HEK293 (cell line): ENCODE data around the gene BORCS8.
A peak's percentile ranks its signal among the peaks of the same experiment; 100 is the strongest.

Experiments
- CTCF ChIA-PET: fragments of 350-600 bp; formaldehyde crosslinking; extraction: SDS; loops from one replicate; lab custom pipeline; 2021; ENCODE audit warnings: antibody characterized with exemption; lab: Yijun Ruan, JAX
- POLR2A ChIA-PET: fragments of 300-600 bp; formaldehyde crosslinking; extraction: SDS; loops from one replicate; lab custom pipeline; 2020; ENCODE audit warnings: antibody characterized with exemption, inconsistent platforms; lab: Yijun Ruan, JAX
- H3K27ac ChIP-seq: fragments of 200-500 bp; sonication (Bioruptor generic); 2 replicates; pipeline ENCODE4 v1.5.1; 2014; ENCODE audit warnings: low read depth, low read length, control low read depth, inconsistent platforms; ENCODE audit errors: extremely low read depth
- H3K36me3 ChIP-seq, 2 experiments: fragments of 200-500 bp in 1 of 2; sonication (Bioruptor generic) in 1 of 2; 1 replicate in 1 of 2; 2 replicates in 1 of 2; pipeline ENCODE4 v1.5.1; 2014 to 2017; ENCODE audit warnings: inconsistent platforms in 2 of 2, low read length in 2 of 2; ENCODE audit not compliant: control insufficient read depth in 2 of 2, insufficient read depth in 1 of 2
- H3K4me1 ChIP-seq: fragments of 200-500 bp; sonication (Bioruptor generic); 2 replicates; pipeline ENCODE4 v1.5.1; 2014; ENCODE audit warnings: mild to moderate bottlenecking, low read length, inconsistent platforms; ENCODE audit not compliant: control insufficient read depth, insufficient read depth
- H3K4me3 ChIP-seq: 2 replicates; pipeline ENCODE4 v1.5.1; 2011; ENCODE audit warnings: low read depth, mild to moderate bottlenecking, control low read depth, low read length, moderate library complexity
- H3K9me3 ChIP-seq: fragments of 200-500 bp; sonication (Bioruptor generic); 2 replicates; pipeline ENCODE4 v1.5.1; 2014; ENCODE audit warnings: low read depth, low read length, inconsistent platforms; ENCODE audit not compliant: control insufficient read depth, insufficient read depth
- CTCF ChIP-seq: fragments of 450-650 bp; formaldehyde crosslinking; IDR thresholded peaks from 2 replicates; pipeline ENCODE4 v1.5.1; 2016; ENCODE audit warnings: missing biosample characterization, missing genetic modification characterization
- KLF1 ChIP-seq: fragments of 450-650 bp; formaldehyde crosslinking; IDR thresholded peaks from 2 replicates; pipeline ENCODE4 v1.5.1; 2016; ENCODE audit warnings: missing biosample characterization, missing genetic modification characterization
- OVOL3 ChIP-seq: fragments of 450-650 bp; formaldehyde crosslinking; IDR thresholded peaks from 2 replicates; pipeline ENCODE4 v1.5.1; 2016; ENCODE audit warnings: missing biosample characterization, missing genetic modification characterization
- SP7 ChIP-seq: fragments of 450-650 bp; formaldehyde crosslinking; IDR thresholded peaks from 2 replicates; pipeline ENCODE4 v1.5.1; 2016; ENCODE audit warnings: missing biosample characterization, missing genetic modification characterization
- ZBTB1 ChIP-seq: fragments of 450-650 bp; formaldehyde crosslinking; IDR thresholded peaks from 2 replicates; pipeline ENCODE4 v1.5.1; 2016; ENCODE audit warnings: missing biosample characterization, missing genetic modification characterization
- ZEB2 ChIP-seq: fragments of 450-650 bp; formaldehyde crosslinking; IDR thresholded peaks from 2 replicates; pipeline ENCODE4 v1.5.1; 2016; ENCODE audit warnings: missing biosample characterization, missing genetic modification characterization
- ZNF335 ChIP-seq: fragments of 450-650 bp; formaldehyde crosslinking; conservative IDR thresholded peaks from 2 replicates; pipeline ENCODE4 v1.5.1; 2016; ENCODE audit warnings: missing biosample characterization, missing genetic modification characterization
- ZNF366 ChIP-seq: fragments of 450-650 bp; formaldehyde crosslinking; conservative IDR thresholded peaks from 2 replicates; pipeline ENCODE4 v1.5.1; 2016; ENCODE audit warnings: missing biosample characterization, missing genetic modification characterization
- ZNF416 ChIP-seq: fragments of 450-650 bp; formaldehyde crosslinking; IDR thresholded peaks from 2 replicates; pipeline ENCODE4 v1.5.1; 2016; ENCODE audit warnings: missing biosample characterization, missing genetic modification characterization
- ZNF544 ChIP-seq: fragments of 450-650 bp; formaldehyde crosslinking; IDR thresholded peaks from 2 replicates; pipeline ENCODE4 v1.5.0; 2017; ENCODE audit warnings: missing biosample characterization, missing genetic modification characterization
- ZNF629 ChIP-seq: fragments of 450-650 bp; formaldehyde crosslinking; IDR thresholded peaks from 2 replicates; pipeline ENCODE4 v1.5.1; 2017; ENCODE audit warnings: missing biosample characterization, missing genetic modification characterization
- ZNF843 ChIP-seq: fragments of 450-650 bp; formaldehyde crosslinking; IDR thresholded peaks from 2 replicates; pipeline ENCODE4 v1.5.1; 2016; ENCODE audit warnings: missing biosample characterization, missing genetic modification characterization
- ZSCAN30 ChIP-seq: fragments of 450-650 bp; IDR thresholded peaks from 2 replicates; pipeline ENCODE4 v1.5.1; 2018; ENCODE audit warnings: missing biosample characterization, mild to moderate bottlenecking, missing genetic modification characterization, moderate library complexity
- ZSCAN4 ChIP-seq: fragments of 450-650 bp; formaldehyde crosslinking; IDR thresholded peaks from 2 replicates; pipeline ENCODE4 v1.5.1; 2017; ENCODE audit warnings: missing biosample characterization, missing genetic modification characterization
- TF ChIP-seq, protein P1 (sequence below): fragments of 450-650 bp; formaldehyde crosslinking; IDR thresholded peaks from 2 replicates; pipeline ENCODE4 v1.5.1; 2016; ENCODE audit warnings: missing biosample characterization, missing genetic modification characterization
- TF ChIP-seq, protein P2 (sequence below): fragments of 450-650 bp; formaldehyde crosslinking; IDR thresholded peaks from 2 replicates; pipeline ENCODE4 v1.5.1; 2016; ENCODE audit warnings: missing biosample characterization, missing genetic modification characterization, borderline replicate concordance
- TF ChIP-seq, protein P3 (sequence below): fragments of 450-650 bp; formaldehyde crosslinking; IDR thresholded peaks from 2 replicates; pipeline ENCODE4 v1.5.1; 2016; ENCODE audit warnings: missing biosample characterization, missing genetic modification characterization

BORCS8 gene

DNA sequence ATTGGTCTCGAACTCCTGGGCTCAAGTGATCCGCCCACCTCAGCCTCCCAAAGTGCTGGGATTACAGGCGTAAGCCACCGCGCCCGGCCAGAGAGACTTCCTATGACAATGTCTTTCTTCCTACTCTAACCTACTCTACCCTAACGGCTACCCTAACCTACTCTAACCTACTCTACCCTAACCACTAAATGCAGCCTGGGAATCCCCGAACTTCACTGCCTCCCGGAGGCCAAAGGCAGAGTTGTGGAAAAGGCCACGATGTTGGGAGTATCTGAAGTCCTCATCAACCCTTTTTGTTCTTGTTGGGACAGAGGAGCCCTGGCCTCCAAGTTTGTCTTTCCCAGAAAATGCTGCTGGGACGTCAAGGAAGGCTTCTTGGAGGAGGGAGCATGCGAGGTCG lies 12.2 kb upstream of the BORCS8 start:
- ChIA-PET POLR2A (interaction anchor here (0.9 kb wide), 1 partner anchor 13 kb away, joined by 3 read pairs; the partner anchor contains the start of gene BORCS8), CTCF (interaction anchor here (0.7 kb wide), 1 partner anchor 1619 kb away, joined by 3 read pairs; no protein-coding TSS in a partner anchor)
- H3K36me3 ChIP-seq = peaks cover 4 to 22% of the 10 kb centered on the region in 2 experiments; a peak in 2 of 3 replicates
- H3K27ac ChIP-seq = no peak overlapping the region
- no peak overlapping the region for H3K4me3 ChIP-seq
- H3K9me3 ChIP-seq = no peaks in the 10 kb centered on the region
- TF ChIP-seq ZBTB1 (tag by site-specific recombination) = no peak
- TF ChIP-seq ZNF843 = no peak
- TF ChIP-seq, protein P1, sequence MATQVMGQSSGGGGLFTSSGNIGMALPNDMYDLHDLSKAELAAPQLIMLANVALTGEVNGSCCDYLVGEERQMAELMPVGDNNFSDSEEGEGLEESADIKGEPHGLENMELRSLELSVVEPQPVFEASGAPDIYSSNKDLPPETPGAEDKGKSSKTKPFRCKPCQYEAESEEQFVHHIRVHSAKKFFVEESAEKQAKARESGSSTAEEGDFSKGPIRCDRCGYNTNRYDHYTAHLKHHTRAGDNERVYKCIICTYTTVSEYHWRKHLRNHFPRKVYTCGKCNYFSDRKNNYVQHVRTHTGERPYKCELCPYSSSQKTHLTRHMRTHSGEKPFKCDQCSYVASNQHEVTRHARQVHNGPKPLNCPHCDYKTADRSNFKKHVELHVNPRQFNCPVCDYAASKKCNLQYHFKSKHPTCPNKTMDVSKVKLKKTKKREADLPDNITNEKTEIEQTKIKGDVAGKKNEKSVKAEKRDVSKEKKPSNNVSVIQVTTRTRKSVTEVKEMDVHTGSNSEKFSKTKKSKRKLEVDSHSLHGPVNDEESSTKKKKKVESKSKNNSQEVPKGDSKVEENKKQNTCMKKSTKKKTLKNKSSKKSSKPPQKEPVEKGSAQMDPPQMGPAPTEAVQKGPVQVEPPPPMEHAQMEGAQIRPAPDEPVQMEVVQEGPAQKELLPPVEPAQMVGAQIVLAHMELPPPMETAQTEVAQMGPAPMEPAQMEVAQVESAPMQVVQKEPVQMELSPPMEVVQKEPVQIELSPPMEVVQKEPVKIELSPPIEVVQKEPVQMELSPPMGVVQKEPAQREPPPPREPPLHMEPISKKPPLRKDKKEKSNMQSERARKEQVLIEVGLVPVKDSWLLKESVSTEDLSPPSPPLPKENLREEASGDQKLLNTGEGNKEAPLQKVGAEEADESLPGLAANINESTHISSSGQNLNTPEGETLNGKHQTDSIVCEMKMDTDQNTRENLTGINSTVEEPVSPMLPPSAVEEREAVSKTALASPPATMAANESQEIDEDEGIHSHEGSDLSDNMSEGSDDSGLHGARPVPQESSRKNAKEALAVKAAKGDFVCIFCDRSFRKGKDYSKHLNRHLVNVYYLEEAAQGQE (tag by site-specific recombination) = no peak
- TF ChIP-seq OVOL3 = no peak
- TF ChIP-seq ZNF366 (tag by site-specific recombination) = no peak
- TF ChIP-seq CTCF = no peak
- no peak for TF ChIP-seq ZNF335 (tag by site-specific recombination)
- no peak for TF ChIP-seq SP7 (tag by site-specific recombination)
- TF ChIP-seq KLF1 = no peak
- no peak for TF ChIP-seq ZNF629 (tag by site-specific recombination)
- H3K4me1 ChIP-seq = no peaks in the 10 kb centered on the region

DNA sequence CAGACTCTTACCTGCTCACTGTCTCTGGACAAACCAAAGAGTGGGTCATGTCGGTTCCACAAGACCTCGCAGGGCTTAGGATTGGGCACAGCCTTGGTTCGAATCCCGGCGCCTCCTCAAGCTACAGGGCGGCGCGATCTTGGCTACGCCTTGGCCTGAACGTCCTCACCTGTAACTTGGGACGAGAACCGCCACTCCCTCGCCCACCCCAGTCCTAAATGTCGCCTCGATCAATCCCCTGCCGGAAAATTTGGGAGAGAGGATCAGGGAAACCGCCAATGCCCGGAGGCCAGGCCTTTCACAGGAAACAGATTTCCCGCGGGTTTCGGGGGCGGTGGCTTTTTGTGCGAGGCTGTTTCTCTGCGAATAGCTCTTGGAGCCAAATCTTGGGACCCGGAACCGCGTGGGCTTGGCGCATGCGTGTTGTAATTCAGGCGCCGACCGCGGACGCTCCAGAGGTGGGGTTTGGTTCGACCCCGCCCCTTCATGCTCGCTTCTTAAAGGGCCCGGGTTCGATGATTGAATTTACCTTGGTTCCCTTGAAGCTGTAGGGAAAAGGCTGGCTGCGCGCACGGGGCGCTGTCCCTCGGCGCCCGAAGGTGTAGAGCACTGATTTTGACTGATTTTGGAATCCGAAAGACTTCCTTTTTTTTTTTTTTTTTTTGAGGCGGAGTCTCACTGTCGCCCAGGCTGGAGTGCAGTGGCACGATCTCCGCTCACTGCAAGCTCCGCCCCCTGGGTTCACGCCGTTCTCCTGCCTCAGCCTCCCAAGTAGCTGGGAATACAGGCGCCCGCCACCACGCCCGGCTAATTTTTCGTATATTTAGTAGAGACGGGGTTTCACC lies 11.3 kb upstream of the BORCS8 start, which contains the start of gene NR2C2AP:
TSS of gene NR2C2AP (minus strand) at position 403 of the 845 bp plus-strand sequence. CDS start at position 49, 354 bp downstream.
- peak within 1 kb of the TSS; percentile 62 for H3K27ac ChIP-seq
- peaks cover 4 to 31% of the 10 kb centered on the region in 2 experiments; a peak in 2 of 3 replicates for H3K36me3 ChIP-seq
- no peaks in the 10 kb centered on the region for H3K9me3 ChIP-seq
- CTCF ChIA-PET = interaction anchor here (0.6 to 1.1 kb wide), 5 partner anchors 8 to 1618 kb away, joined by 3 to 6 read pairs (median 3); no protein-coding TSS in a partner anchor
- H3K4me3 ChIP-seq = peak within 1 kb of the TSS; percentile 62
- H3K4me1 ChIP-seq = no peaks in the 10 kb centered on the region
- POLR2A ChIA-PET = interaction anchor here (0.6 to 3.5 kb wide), 9 partner anchors 10 to 835 kb away, joined by 3 to 60 read pairs (median 4); partner anchors contain the start of genes BORCS8, MEF2B and RFXANK
- TF ChIP-seq, protein P2, sequence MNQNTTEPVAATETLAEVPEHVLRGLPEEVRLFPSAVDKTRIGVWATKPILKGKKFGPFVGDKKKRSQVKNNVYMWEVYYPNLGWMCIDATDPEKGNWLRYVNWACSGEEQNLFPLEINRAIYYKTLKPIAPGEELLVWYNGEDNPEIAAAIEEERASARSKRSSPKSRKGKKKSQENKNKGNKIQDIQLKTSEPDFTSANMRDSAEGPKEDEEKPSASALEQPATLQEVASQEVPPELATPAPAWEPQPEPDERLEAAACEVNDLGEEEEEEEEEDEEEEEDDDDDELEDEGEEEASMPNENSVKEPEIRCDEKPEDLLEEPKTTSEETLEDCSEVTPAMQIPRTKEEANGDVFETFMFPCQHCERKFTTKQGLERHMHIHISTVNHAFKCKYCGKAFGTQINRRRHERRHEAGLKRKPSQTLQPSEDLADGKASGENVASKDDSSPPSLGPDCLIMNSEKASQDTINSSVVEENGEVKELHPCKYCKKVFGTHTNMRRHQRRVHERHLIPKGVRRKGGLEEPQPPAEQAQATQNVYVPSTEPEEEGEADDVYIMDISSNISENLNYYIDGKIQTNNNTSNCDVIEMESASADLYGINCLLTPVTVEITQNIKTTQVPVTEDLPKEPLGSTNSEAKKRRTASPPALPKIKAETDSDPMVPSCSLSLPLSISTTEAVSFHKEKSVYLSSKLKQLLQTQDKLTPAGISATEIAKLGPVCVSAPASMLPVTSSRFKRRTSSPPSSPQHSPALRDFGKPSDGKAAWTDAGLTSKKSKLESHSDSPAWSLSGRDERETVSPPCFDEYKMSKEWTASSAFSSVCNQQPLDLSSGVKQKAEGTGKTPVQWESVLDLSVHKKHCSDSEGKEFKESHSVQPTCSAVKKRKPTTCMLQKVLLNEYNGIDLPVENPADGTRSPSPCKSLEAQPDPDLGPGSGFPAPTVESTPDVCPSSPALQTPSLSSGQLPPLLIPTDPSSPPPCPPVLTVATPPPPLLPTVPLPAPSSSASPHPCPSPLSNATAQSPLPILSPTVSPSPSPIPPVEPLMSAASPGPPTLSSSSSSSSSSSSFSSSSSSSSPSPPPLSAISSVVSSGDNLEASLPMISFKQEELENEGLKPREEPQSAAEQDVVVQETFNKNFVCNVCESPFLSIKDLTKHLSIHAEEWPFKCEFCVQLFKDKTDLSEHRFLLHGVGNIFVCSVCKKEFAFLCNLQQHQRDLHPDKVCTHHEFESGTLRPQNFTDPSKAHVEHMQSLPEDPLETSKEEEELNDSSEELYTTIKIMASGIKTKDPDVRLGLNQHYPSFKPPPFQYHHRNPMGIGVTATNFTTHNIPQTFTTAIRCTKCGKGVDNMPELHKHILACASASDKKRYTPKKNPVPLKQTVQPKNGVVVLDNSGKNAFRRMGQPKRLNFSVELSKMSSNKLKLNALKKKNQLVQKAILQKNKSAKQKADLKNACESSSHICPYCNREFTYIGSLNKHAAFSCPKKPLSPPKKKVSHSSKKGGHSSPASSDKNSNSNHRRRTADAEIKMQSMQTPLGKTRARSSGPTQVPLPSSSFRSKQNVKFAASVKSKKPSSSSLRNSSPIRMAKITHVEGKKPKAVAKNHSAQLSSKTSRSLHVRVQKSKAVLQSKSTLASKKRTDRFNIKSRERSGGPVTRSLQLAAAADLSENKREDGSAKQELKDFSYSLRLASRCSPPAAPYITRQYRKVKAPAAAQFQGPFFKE (tag by site-specific recombination) = no peak
- TF ChIP-seq ZSCAN30 (tag by site-specific recombination) = no peak
- no peak for TF ChIP-seq ZNF544 (tag by site-specific recombination)
- peak; percentile 43; the same call in 1 of the 2 replicates for TF ChIP-seq ZEB2 (tag by site-specific recombination)
- TF ChIP-seq CTCF = no peak
- TF ChIP-seq ZNF416 (tag by site-specific recombination) = no peak
- no peak for TF ChIP-seq ZSCAN4 (tag by site-specific recombination)
- TF ChIP-seq, protein P3, sequence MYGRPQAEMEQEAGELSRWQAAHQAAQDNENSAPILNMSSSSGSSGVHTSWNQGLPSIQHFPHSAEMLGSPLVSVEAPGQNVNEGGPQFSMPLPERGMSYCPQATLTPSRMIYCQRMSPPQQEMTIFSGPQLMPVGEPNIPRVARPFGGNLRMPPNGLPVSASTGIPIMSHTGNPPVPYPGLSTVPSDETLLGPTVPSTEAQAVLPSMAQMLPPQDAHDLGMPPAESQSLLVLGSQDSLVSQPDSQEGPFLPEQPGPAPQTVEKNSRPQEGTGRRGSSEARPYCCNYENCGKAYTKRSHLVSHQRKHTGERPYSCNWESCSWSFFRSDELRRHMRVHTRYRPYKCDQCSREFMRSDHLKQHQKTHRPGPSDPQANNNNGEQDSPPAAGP = no peak
